ENCODE data around the gene VPS35.
"Not testable (repeated sequence)": the region's sequence is repeated elsewhere in the genome, so short reads cannot be mapped to it uniquely, and the experiment has no call there.

Gene VPS35

GRCh38 chr16:46711106-46712058 is 22.4 kb upstream of the VPS35 start:
- FAIRE-seq = no peak

GRCh38 chr16:46709469-46710005 is 20.6 kb upstream of the VPS35 start:
- FAIRE-seq = no peak

GRCh38 chr16:46706642-46707041 is 17.7 kb upstream of the VPS35 start:
- FAIRE-seq = no peak

- FAIRE-seq = no peak
Measured at GRCh38 chr16:46702030-46702429, 13.1 kb upstream of the VPS35 start.

GRCh38 chr16:46701615-46702014 is 12.6 kb upstream of the VPS35 start:
- FAIRE-seq = no peak

GRCh38 chr16:46700048-46700447 is 11.1 kb upstream of the VPS35 start:
- no peak for FAIRE-seq

GRCh38 chr16:46696957-46697356 is 8.0 kb upstream of the VPS35 start:
- no peak for FAIRE-seq

GRCh38 chr16:46695937-46696336 is 7.0 kb upstream of the VPS35 start:
- no peak for FAIRE-seq

- no peak for FAIRE-seq
Measured at GRCh38 chr16:46693598-46693997, 4.6 kb upstream of the VPS35 start.

- no peak for FAIRE-seq
Measured at GRCh38 chr16:46691726-46692125, 2.7 kb upstream of the VPS35 start.

GRCh38 chr16:46690281-46691178 is 1.6 kb upstream of the VPS35 start:
- no peak for FAIRE-seq

- FAIRE-seq = no peak
Measured at GRCh38 chr16:46689365-46690280, 645 bp upstream of the VPS35 start, which contains the start of gene ORC6. Gene ORC6, plus strand, starts transcription at chr16:46689659. Its CDS starts 47 bp downstream, at chr16:46689706.

GRCh38 chr16:46688101-46688653 is 801 bp downstream of the VPS35 start:
- FAIRE-seq = no peak

- no peak for FAIRE-seq
Measured at GRCh38 chr16:46687486-46687885, 1.5 kb downstream of the VPS35 start.

GRCh38 chr16:46686815-46687473 is 2.0 kb downstream of the VPS35 start:
- no peak for FAIRE-seq

GRCh38 chr16:46681867-46682266 is 7.1 kb downstream of the VPS35 start:
- FAIRE-seq = not testable (repeated sequence)

GRCh38 chr16:46677943-46678342 is 11.0 kb downstream of the VPS35 start:
- not testable (repeated sequence) for FAIRE-seq

- FAIRE-seq = no peak
Measured at GRCh38 chr16:46673320-46674013, 15.5 kb downstream of the VPS35 start.

- no peak for FAIRE-seq
Measured at GRCh38 chr16:46662123-46662522, 26.9 kb downstream of the VPS35 start.

GRCh38 chr16:46658925-46659324 is 30.1 kb downstream of the VPS35 start:
- FAIRE-seq = no peak

GRCh38 chr16:46651305-46651704 is 37.7 kb downstream of the VPS35 start:
- FAIRE-seq = no peak

Data from islet of Langerhans (tissue), 1 donor.